22Rv1 (cell line): Measurements from ENCODE around the gene LSAMP.

Experiments
- ZFX ChIP-seq: fragments of 450-650 bp; IDR thresholded peaks from 2 replicates; pipeline ENCODE4 v1.6.1; 2017; ENCODE audit warnings: antibody characterized with exemption, borderline replicate concordance
- TF ChIP-seq, protein P1 (sequence below): fragments of 450-650 bp; IDR thresholded peaks from 2 replicates; pipeline ENCODE4 v1.5.1; 2017; ENCODE audit warnings: mild to moderate bottlenecking

DNA sequence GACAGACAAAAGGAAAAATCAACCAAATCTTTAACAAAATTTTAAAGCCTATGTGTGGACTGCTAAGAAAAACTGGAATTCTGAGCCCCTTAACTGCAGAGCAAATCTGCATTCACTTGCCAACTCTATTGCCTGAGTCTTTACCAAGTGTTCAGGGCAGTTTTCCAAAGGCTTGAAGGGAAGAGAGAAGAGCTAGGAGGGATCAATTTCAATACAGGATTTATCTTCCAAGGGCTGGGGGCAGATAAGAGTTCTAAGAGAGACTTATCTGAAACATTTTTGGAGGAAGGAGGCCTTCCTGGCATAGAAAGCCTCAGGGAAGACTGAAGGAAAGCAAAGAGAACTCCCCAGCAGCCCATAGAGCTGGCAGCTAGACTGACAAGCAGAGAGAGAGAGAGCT is 31.4 kb upstream of the LSAMP start:
- TF ChIP-seq, protein P1, sequence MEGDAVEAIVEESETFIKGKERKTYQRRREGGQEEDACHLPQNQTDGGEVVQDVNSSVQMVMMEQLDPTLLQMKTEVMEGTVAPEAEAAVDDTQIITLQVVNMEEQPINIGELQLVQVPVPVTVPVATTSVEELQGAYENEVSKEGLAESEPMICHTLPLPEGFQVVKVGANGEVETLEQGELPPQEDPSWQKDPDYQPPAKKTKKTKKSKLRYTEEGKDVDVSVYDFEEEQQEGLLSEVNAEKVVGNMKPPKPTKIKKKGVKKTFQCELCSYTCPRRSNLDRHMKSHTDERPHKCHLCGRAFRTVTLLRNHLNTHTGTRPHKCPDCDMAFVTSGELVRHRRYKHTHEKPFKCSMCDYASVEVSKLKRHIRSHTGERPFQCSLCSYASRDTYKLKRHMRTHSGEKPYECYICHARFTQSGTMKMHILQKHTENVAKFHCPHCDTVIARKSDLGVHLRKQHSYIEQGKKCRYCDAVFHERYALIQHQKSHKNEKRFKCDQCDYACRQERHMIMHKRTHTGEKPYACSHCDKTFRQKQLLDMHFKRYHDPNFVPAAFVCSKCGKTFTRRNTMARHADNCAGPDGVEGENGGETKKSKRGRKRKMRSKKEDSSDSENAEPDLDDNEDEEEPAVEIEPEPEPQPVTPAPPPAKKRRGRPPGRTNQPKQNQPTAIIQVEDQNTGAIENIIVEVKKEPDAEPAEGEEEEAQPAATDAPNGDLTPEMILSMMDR = no peak
- TF ChIP-seq ZFX = no peak
